ENCODE measurements around the gene CSHL1.
"Not testable (repeated sequence)": the region's sequence is repeated elsewhere in the genome, so short reads cannot be mapped to it uniquely, and the experiment has no call there.

The CSHL1 gene

DNA sequence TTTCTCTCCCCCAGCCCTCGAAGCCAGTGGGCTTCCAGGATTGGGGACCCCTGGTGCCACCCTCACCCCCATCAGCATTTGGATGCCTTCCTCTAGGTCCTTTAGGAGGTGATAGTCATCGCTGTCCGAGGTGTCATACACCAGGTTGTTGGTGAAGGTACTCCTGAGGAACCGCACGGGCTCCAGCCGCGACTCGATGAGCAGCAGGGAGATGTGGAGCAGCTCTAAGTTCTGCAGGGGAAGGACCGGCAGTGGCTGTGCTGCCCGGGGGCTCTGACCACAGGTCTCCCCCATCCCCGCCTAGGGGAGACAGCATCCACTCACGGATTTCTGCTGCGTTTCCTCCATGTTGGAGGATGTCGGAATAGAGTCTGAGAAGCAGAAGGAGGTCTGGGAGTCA is 962 bp downstream of the CSHL1 start:
- Histone ChIP-seq H3K9me3 (ENCODE audit: insufficient read depth, low read length) (no peaks in the 10 kb centered on the region), H3K4me1 (ENCODE audit: low read length) (peaks cover 11% of the 10 kb centered on the region), H3K27ac (ENCODE audit: low read length) (no peak overlapping the region), H3K36me3 (replicated peaks; ENCODE audit: low read depth, low read length) (no peaks in the 10 kb centered on the region), H4K20me1 (ENCODE audit: insufficient read depth, low read length) (no peaks in the 10 kb centered on the region), H3K79me2 (ENCODE audit: low read length) (no peaks in the 10 kb centered on the region), H3K4me3 (ENCODE audit: low read length) (no peak overlapping the region), H3K27me3 (ENCODE audit: low read depth, low read length) (peaks cover 14% of the 10 kb centered on the region), H3K4me2 (ENCODE audit: low read length) (no peak overlapping the region), H2AFZ (ENCODE audit: low read depth, low read length) (no peak overlapping the region), H3K9ac (ENCODE audit: low read length) (no peak overlapping the region)
- TF ChIP-seq, protein P1, sequence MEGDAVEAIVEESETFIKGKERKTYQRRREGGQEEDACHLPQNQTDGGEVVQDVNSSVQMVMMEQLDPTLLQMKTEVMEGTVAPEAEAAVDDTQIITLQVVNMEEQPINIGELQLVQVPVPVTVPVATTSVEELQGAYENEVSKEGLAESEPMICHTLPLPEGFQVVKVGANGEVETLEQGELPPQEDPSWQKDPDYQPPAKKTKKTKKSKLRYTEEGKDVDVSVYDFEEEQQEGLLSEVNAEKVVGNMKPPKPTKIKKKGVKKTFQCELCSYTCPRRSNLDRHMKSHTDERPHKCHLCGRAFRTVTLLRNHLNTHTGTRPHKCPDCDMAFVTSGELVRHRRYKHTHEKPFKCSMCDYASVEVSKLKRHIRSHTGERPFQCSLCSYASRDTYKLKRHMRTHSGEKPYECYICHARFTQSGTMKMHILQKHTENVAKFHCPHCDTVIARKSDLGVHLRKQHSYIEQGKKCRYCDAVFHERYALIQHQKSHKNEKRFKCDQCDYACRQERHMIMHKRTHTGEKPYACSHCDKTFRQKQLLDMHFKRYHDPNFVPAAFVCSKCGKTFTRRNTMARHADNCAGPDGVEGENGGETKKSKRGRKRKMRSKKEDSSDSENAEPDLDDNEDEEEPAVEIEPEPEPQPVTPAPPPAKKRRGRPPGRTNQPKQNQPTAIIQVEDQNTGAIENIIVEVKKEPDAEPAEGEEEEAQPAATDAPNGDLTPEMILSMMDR (IDR thresholded peaks at IDR 0.05; ENCODE audit: low read depth, low read length): no peak
- TF ChIP-seq EZH2phosphoT487 (IDR thresholded peaks at IDR 0.05; ENCODE audit: low read depth): no peak

DNA sequence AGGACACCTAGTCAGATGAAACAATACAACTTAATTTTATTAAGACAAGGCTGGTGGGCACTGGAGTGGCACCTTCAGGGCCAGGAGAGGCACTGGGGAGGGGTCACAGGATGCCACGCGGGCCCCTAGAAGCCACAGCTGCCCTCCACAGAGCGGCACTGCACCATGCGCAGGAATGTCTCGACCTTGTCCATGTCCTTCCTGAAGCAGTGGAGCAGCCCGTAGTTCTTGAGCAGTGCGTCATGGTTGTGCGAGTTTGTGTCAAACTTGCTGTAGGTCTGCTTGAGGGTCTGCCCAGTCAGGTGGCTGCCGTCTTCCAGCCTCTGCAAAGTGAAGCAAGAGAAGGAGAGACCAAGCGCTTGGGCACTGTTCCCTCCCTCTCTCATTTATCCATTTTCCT is 1.5 kb downstream of the CSHL1 start:
- H4K20me1 ChIP-seq (ENCODE audit: insufficient read depth, low read length); H3K9me3 ChIP-seq (ENCODE audit: insufficient read depth, low read length); H2AFZ ChIP-seq (ENCODE audit: low read depth, low read length); H3K36me3 ChIP-seq (replicated peaks; ENCODE audit: low read depth, low read length); H3K9ac ChIP-seq (ENCODE audit: low read length); H3K4me2 ChIP-seq (ENCODE audit: low read length); H3K4me3 ChIP-seq (ENCODE audit: low read length); H3K27ac ChIP-seq (ENCODE audit: low read length); H3K79me2 ChIP-seq (ENCODE audit: low read length): not testable (repeated sequence)
- peaks cover 11% of the 10 kb centered on the region for H3K4me1 ChIP-seq (ENCODE audit: low read length)
- peaks cover 14% of the 10 kb centered on the region for H3K27me3 ChIP-seq (ENCODE audit: low read depth, low read length)

DNA sequence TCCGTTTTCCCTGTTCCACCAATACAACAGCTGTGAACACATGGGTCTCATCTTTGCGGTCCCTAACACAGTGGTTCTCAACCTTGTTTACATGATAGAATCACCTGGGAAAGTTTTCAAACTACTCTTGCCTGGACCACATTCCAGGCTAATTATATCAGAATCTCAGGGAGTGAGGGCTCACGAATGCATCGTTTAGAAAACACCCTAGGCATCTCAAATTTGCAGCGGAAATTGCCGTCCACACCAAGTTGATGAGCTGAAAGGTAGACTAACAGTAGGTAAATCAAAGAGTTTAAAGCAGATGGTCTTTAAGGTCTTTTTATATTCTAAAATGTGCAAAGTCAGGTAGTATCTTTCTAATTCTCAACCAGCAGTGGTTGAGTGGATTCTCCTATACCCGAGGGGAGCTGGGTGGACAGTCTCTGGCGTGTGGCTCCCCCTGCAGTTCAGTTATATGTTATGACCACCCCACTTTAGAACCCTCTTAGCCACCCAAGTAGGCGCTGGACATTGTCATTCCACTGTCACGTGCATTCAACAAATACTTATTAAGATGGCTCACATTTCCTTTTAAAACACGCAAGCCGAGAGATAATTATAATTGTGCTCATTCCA is 3.8 kb downstream of the CSHL1 start:
- peaks cover 17% of the 10 kb centered on the region for H3K27me3 ChIP-seq (ENCODE audit: low read depth, low read length)
- H3K9me3 ChIP-seq (ENCODE audit: insufficient read depth, low read length); H4K20me1 ChIP-seq (ENCODE audit: insufficient read depth, low read length); H3K9ac ChIP-seq (ENCODE audit: low read length); H3K4me3 ChIP-seq (ENCODE audit: low read length); H3K27ac ChIP-seq (ENCODE audit: low read length); H3K79me2 ChIP-seq (ENCODE audit: low read length); H3K36me3 ChIP-seq (replicated peaks; ENCODE audit: low read depth, low read length); H2AFZ ChIP-seq (ENCODE audit: low read depth, low read length); H3K4me1 ChIP-seq (ENCODE audit: low read length); H3K4me2 ChIP-seq (ENCODE audit: low read length): not testable (repeated sequence)
- TF ChIP-seq, protein P1 (IDR thresholded peaks at IDR 0.05; ENCODE audit: low read depth, low read length): peak; percentile 21

- peaks cover 27% of the 10 kb centered on the region for H3K27me3 ChIP-seq (ENCODE audit: low read depth, low read length)
- not testable (repeated sequence) for H3K36me3 ChIP-seq (replicated peaks; ENCODE audit: low read depth, low read length); H3K4me3 ChIP-seq (ENCODE audit: low read length); H3K9ac ChIP-seq (ENCODE audit: low read length); H2AFZ ChIP-seq (ENCODE audit: low read depth, low read length); H3K27ac ChIP-seq (ENCODE audit: low read length); H3K79me2 ChIP-seq (ENCODE audit: low read length); H3K4me2 ChIP-seq (ENCODE audit: low read length); H3K4me1 ChIP-seq (ENCODE audit: low read length); H3K9me3 ChIP-seq (ENCODE audit: insufficient read depth, low read length); H4K20me1 ChIP-seq (ENCODE audit: insufficient read depth, low read length)
These were observed 6.3 kb downstream of the CSHL1 start for GRCh38 chr17:63904796-63905195.

- H3K27ac ChIP-seq (ENCODE audit: low read length); H2AFZ ChIP-seq (ENCODE audit: low read depth, low read length); H3K36me3 ChIP-seq (replicated peaks; ENCODE audit: low read depth, low read length); H3K79me2 ChIP-seq (ENCODE audit: low read length); H4K20me1 ChIP-seq (ENCODE audit: insufficient read depth, low read length); H3K9me3 ChIP-seq (ENCODE audit: insufficient read depth, low read length); H3K9ac ChIP-seq (ENCODE audit: low read length); H3K4me2 ChIP-seq (ENCODE audit: low read length); H3K4me3 ChIP-seq (ENCODE audit: low read length); H3K4me1 ChIP-seq (ENCODE audit: low read length): not testable (repeated sequence)
- TF ChIP-seq, protein P1 (IDR thresholded peaks at IDR 0.05; ENCODE audit: low read depth, low read length): peak; percentile 39
- peaks cover 24% of the 10 kb centered on the region for H3K27me3 ChIP-seq (ENCODE audit: low read depth, low read length)
These were observed 7.3 kb downstream of the CSHL1 start for GRCh38 chr17:63903787-63904201.

GRCh38 chr17:63901971-63902370 is 9.1 kb downstream of the CSHL1 start:
- H4K20me1 ChIP-seq (ENCODE audit: insufficient read depth, low read length); H3K79me2 ChIP-seq (ENCODE audit: low read length); H3K9ac ChIP-seq (ENCODE audit: low read length); H3K27ac ChIP-seq (ENCODE audit: low read length); H3K4me1 ChIP-seq (ENCODE audit: low read length); H3K36me3 ChIP-seq (replicated peaks; ENCODE audit: low read depth, low read length); H3K9me3 ChIP-seq (ENCODE audit: insufficient read depth, low read length); H2AFZ ChIP-seq (ENCODE audit: low read depth, low read length); H3K4me2 ChIP-seq (ENCODE audit: low read length); H3K4me3 ChIP-seq (ENCODE audit: low read length): not testable (repeated sequence)
- H3K27me3 ChIP-seq (ENCODE audit: low read depth, low read length): peaks cover 13% of the 10 kb centered on the region

DNA sequence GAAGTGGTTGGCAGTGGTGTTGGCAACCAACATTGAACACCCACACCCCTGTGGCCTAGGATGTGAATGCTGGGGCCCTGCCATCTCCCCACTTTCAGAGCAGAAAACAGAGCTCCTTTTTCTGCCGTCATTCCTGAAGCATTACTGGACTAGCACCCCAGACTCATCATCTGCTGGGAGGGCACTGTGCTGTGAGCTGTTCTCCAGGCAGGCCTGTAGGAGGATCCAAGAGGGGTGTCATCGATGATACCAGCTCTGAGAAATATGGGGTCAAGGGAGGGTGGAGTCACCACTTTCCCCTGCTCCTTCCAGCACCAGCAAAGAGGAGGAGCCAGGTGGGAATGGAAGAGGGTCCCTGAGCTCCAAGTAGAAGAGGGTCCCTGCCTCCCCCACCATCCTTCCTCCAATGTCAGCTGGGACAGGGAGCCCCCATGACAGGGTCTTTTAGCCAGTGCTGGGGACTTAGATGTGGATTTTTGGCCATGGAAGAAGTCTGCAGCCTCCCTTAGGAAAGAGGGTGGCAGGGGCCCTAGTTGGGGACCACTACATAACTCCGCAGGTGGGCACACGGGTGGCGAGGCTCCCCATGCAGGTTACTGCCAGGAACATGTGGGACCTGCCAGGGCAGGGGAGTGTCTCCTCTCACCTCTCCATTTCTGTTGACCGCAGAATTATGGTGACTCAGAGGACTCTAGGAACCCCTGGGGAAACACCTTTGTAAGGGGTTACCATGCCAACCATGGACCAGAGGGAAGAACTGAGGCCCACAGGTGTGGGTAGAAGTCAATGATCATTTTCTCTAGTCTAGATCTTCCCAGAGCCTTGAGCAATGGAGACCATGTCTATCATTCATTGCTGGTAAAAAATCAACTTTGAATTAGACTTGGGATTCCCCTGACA is 11.9 kb downstream of the CSHL1 start:
- not testable (repeated sequence) for H3K4me3 ChIP-seq (ENCODE audit: low read length); H3K9me3 ChIP-seq (ENCODE audit: insufficient read depth, low read length); H3K27ac ChIP-seq (ENCODE audit: low read length); H4K20me1 ChIP-seq (ENCODE audit: insufficient read depth, low read length); H3K9ac ChIP-seq (ENCODE audit: low read length); H3K4me1 ChIP-seq (ENCODE audit: low read length); H3K36me3 ChIP-seq (replicated peaks; ENCODE audit: low read depth, low read length); H2AFZ ChIP-seq (ENCODE audit: low read depth, low read length); H3K79me2 ChIP-seq (ENCODE audit: low read length)
- H3K27me3 ChIP-seq (ENCODE audit: low read depth, low read length): peaks cover 13% of the 10 kb centered on the region
- H3K4me2 ChIP-seq (ENCODE audit: low read length): peak overlapping the region; percentile 9; the same call in 1 of the 2 replicates

Data from OCI-LY3 (cell line).